Testis (tissue), 3 donors: ENCODE results near the gene SLC25A45. TPM values are rescaled to one million over a fixed set of nuclear protein-coding genes. Genes with fewer than 3 reads are reported as not detected.

Source experiments
- DNase-seq: peaks from one replicate; pipeline ENCODE4 v3.0.0-alpha.2; 2019
- H3K27ac ChIP-seq, 2 donors: fragments of 200-600 bp; sonication (generic); one replicate each; pipeline ENCODE4 v1.5.1; 2019
- H3K27me3 ChIP-seq: fragments of 200-600 bp; sonication (generic); one replicate; pipeline ENCODE4 v1.5.1; 2019
- H3K36me3 ChIP-seq: fragments of 200-600 bp; sonication (generic); one replicate; pipeline ENCODE4 v1.5.1; 2017; ENCODE audit warnings: low read depth; ENCODE audit errors: missing control alignments
- H3K4me1 ChIP-seq: fragments of 200-600 bp; sonication (generic); one replicate; pipeline ENCODE4 v1.5.1; 2019
- H3K4me3 ChIP-seq, 2 donors: fragments of 200-600 bp; sonication (generic); one replicate each; pipeline ENCODE4 v1.5.1; 2017 to 2019
- H3K9me3 ChIP-seq: fragments of 200-600 bp; sonication (generic); one replicate; pipeline ENCODE4 v1.5.1; 2017
- CTCF ChIP-seq, 3 experiments: fragments of 450-650 bp in 2 of 3; fragments of 200-600 bp in 1 of 3; sonication (generic) in 1 of 3; IDR thresholded peaks; one replicate each; pipeline ENCODE4 v1.5.1; 2016 to 2019; ENCODE audit warnings: antibody characterized with exemption in 3 of 3, mild to moderate bottlenecking in 2 of 3, moderate library complexity in 1 of 3
- POLR2A ChIP-seq: fragments of 450-650 bp; IDR thresholded peaks from one replicate; pipeline ENCODE4 v1.6.1; 2017; ENCODE audit warnings: antibody characterized with exemption, mild to moderate bottlenecking, moderate library complexity
- WGBS, 2 donors: methylation state at CpG; one replicate each; pipeline ENCODE4 v1.1.5; 2018; 5-methylcytosine and 5-hydroxymethylcytosine counted together
- intact Hi-C: fragments of 100-400 bp; cut with DNase I; formaldehyde crosslinking; loops from one replicate; pipeline ENCODE4 v1.15.1; 2023; ENCODE audit warnings: low total_unique reads
- polyA plus RNA-seq: library from polyadenylated mRNA; stranded (reverse); fragments of 350-450 nt; fragmentation: Illumina TruSeq; extraction: RNeasy Lipid Tissue Mini Kit (QIAGEN cat#74804); gene quantifications from one replicate; pipeline ENCODE4 v1.2.3, GENCODE V29; 2014; ENCODE audit warnings: low read depth, low replicate concordance; ENCODE audit not compliant: insufficient read depth
- total RNA-seq, 2 donors: library from RNA; depleted of rRNA; stranded (reverse); fragments of >200 nt; gene quantifications; one replicate each; pipeline ENCODE4 v1.2.3, GENCODE V29; 2016

Gene SLC25A45
- total and polyA plus RNA-seq, 3 donors from 2014 or later = 8.0 to 10.6 (median 10.1) TPM

DNA sequence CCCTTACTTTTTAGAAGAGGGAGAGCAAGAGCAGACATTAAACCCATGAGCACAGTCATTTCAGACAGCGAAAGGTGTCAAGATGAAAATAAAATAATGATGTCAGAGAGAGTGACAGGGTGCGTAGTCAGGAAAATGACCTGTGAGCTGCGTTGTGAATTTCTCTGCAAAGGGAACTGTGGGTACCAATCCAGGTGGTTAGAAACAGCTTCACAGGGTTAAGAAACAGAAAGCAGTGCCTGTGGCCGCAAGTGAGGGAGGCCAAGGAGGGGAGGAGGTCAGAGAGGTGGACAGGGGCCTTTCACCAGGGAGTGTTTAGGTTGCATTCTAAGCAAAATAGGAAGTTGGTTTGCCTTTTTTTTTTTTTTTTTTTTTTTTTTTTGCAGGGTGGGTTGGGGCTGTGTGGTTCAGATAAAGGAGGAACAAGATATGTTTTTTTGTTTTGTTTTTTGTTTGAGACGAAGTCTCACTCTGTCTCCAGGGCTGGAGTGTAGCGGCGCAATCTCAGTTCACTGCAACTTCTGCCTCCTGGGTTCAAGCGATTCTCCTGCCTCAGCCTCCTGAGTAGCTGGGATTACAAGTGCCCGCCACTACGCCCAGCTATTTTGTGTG, 20.0 kb downstream of the SLC25A45 start:
- TF ChIP-seq POLR2A (no peak), CTCF (IDR thresholded peaks at IDR 0.05) (no peak)
- Histone ChIP-seq H3K27me3 (no peaks in the 10 kb centered on the region), H3K4me1 (peaks cover 27% of the 10 kb centered on the region), H3K36me3 (no peaks in the 10 kb centered on the region), H3K9me3 (no peaks in the 10 kb centered on the region), H3K27ac (no peak overlapping the region), H3K4me3 (no peak overlapping the region)
- intact Hi-C loops = no loop called here
- DNase-seq = no peak
- 68 to 84% methylated on average over 10 of the region's 10 CpGs for WGBS, 2 donors

- peaks cover 30% of the 10 kb centered on the region for H3K4me1 ChIP-seq
- H3K27me3 ChIP-seq = no peaks in the 10 kb centered on the region
- no peaks in the 10 kb centered on the region for H3K9me3 ChIP-seq
- no peak overlapping the region for H3K27ac ChIP-seq
- no peak overlapping the region for H3K4me3 ChIP-seq
- H3K36me3 ChIP-seq = no peaks in the 10 kb centered on the region
- DNase-seq = peak; percentile 64
- intact Hi-C loops = no loop called here
- 36 to 39% methylated on average over 8 of the region's 8 CpGs for WGBS, 2 donors
- no peak for TF ChIP-seq POLR2A
- no peak for TF ChIP-seq CTCF (IDR thresholded peaks at IDR 0.05)
Observed at GRCh38 chr11:65357856-65358356, 24.5 kb downstream of the SLC25A45 start.

GRCh38 chr11:65356394-65356972, 26.0 kb downstream of the SLC25A45 start:
- Histone ChIP-seq H3K27ac (no peak overlapping the region), H3K36me3 (no peaks in the 10 kb centered on the region), H3K4me1 (peaks cover 30% of the 10 kb centered on the region), H3K9me3 (no peaks in the 10 kb centered on the region), H3K27me3 (no peaks in the 10 kb centered on the region), H3K4me3 (no peak overlapping the region)
- TF ChIP-seq CTCF (IDR thresholded peaks at IDR 0.05) = no peak
- TF ChIP-seq POLR2A = no peak
- DNase-seq = no peak
- intact Hi-C loops = no loop called here
- WGBS, 2 donors = 54 to 75% methylated on average over 7 to 30 of the region's 30 CpGs

GRCh38 chr11:65355776-65356393, 26.6 kb downstream of the SLC25A45 start:
- Histone ChIP-seq H3K4me1 (peaks cover 30% of the 10 kb centered on the region), H3K4me3 (peak overlapping the region; percentile 13 to 65), H3K27me3 (no peaks in the 10 kb centered on the region), H3K27ac (no peak overlapping the region), H3K9me3 (no peaks in the 10 kb centered on the region), H3K36me3 (no peaks in the 10 kb centered on the region)
- TF ChIP-seq CTCF (IDR thresholded peaks at IDR 0.05) (no peak), POLR2A (no peak)
- DNase-seq = peak; percentile 63
- intact Hi-C loops = no loop called here
- 32 to 46% methylated on average over 23 to 35 of the region's 35 CpGs for WGBS, 2 donors
